ENCODE results near the gene CCDC27.

- TF ChIP-seq CTCF (conservative IDR thresholded peaks at IDR 0.05; ENCODE audit: low read length) (no peak; the same call in 1 of the 2 replicates), EZH2phosphoT487 (IDR thresholded peaks at IDR 0.05; ENCODE audit: borderline replicate concordance) (no peak)
Observed at GRCh38 chr1:3702990-3703728, 49.1 kb upstream of the CCDC27 start.
